RWPE1 (cell line): ENCODE measurements around the gene ASPDH.

Experiments
- CTCF ChIA-PET: fragments of 350-600 bp; sonication (Branson Sonifier 250); formaldehyde crosslinking; extraction: SDS; loops from one replicate; lab custom pipeline; 2021; lab: Yijun Ruan, JAX
- POLR2A ChIA-PET: fragments of 400-600 bp; formaldehyde crosslinking; extraction: SDS; loops from one replicate; lab custom pipeline; 2020; ENCODE audit warnings: antibody characterized with exemption; ENCODE audit not compliant: low non-redundant PET; lab: Yijun Ruan, JAX
- DNase-seq: peaks from one replicate; pipeline ENCODE4 v3.0.0; 2012; ENCODE audit warnings: low spot score
- H3K27ac ChIP-seq: fragments of 450-650 bp; 2 replicates; pipeline ENCODE4 v1.5.1; 2017
- CTCF ChIP-seq: fragments of 450-650 bp; conservative IDR thresholded peaks from 2 replicates; pipeline ENCODE4 v1.5.1; 2017; ENCODE audit warnings: low read depth, mild to moderate bottlenecking

The ASPDH gene

GRCh38 chr19:50494186-50495019 is 19.3 kb downstream of the ASPDH start:
- TF ChIP-seq CTCF, result no peak
- H3K27ac ChIP-seq, result no peak overlapping the region
- no peak for DNase-seq
- ChIA-PET CTCF (no interaction called here), POLR2A (interaction anchor here (0.6 kb wide), 1 partner anchor 428 kb away, joined by 8 read pairs; no protein-coding TSS in a partner anchor)

GRCh38 chr19:50493171-50493570 is 20.5 kb downstream of the ASPDH start:
- CTCF ChIA-PET, result no interaction called here
- no peak for TF ChIP-seq CTCF
- DNase-seq, result no peak
- POLR2A ChIA-PET, result no interaction called here
- no peak overlapping the region for H3K27ac ChIP-seq

GRCh38 chr19:50492303-50493052 is 21.2 kb downstream of the ASPDH start:
- DNase-seq, result no peak
- TF ChIP-seq CTCF, result no peak
- H3K27ac ChIP-seq, result no peak overlapping the region
- ChIA-PET POLR2A (no interaction called here), CTCF (no interaction called here)

GRCh38 chr19:50490991-50491472 is 22.7 kb downstream of the ASPDH start:
- no peak for DNase-seq
- POLR2A ChIA-PET, result no interaction called here
- H3K27ac ChIP-seq, result no peak overlapping the region
- CTCF ChIA-PET, result interaction anchor here (0.6 kb wide), 1 partner anchor 122 kb away, joined by 3 read pairs; no protein-coding TSS in a partner anchor
- no peak for TF ChIP-seq CTCF

- ChIA-PET CTCF (no interaction called here), POLR2A (no interaction called here)
- DNase-seq, result no peak
- no peak for TF ChIP-seq CTCF
- H3K27ac ChIP-seq, result no peak overlapping the region
Observed at GRCh38 chr19:50490411-50490811, 23.3 kb downstream of the ASPDH start.

GRCh38 chr19:50489461-50490011 is 24.2 kb downstream of the ASPDH start:
- DNase-seq, result no peak
- ChIA-PET POLR2A (no interaction called here), CTCF (no interaction called here)
- no peak for TF ChIP-seq CTCF
- H3K27ac ChIP-seq, result no peak overlapping the region
